Cardiac septum (tissue), 1 donor: ENCODE measurements around the gene ARL6IP4. TPM values are rescaled to one million over a fixed set of nuclear protein-coding genes. Genes with fewer than 3 reads are reported as not detected.

Source experiments
- DNase-seq: peaks from one replicate; pipeline ENCODE4 v3.0.0-alpha.2; 2020; ENCODE audit warnings: low spot score
- intact Hi-C: fragments of 100-400 bp; cut with DNase I; formaldehyde crosslinking; loops from one replicate; pipeline ENCODE4 v1.14.0; 2022
- total RNA-seq: library from RNA; stranded (reverse); fragmentation: NEBNext Ultra II Directional; extraction: Animal tissue kit (Norgen Biotek cat#: 25700); gene quantifications from one replicate; pipeline ENCODE4 v1.2.1, GENCODE V29; 2021
- donor health status: DM: no; HTN: no; CAD: no.

The ARL6IP4 gene
- total RNA-seq, 1 donor from 2014 or later: 139 TPM

- intact Hi-C loops: loop anchor here (5.0 kb wide), 1 partner anchor 257 kb away; the partner anchor contains the start of genes MPHOSPH9 and MTRFR
These were observed 5.3 kb upstream of the ARL6IP4 start, which contains the start of gene OGFOD2 for GRCh38 chr12:122974892-122975789. OGFOD2 (plus strand) TSS chr12:122975244; CDS start chr12:122975252, 8 bp downstream.

GRCh38 chr12:122975790-122976647 is 4.5 kb upstream of the ARL6IP4 start:
- intact Hi-C loops: loop anchor here (5.0 kb wide), 1 partner anchor 256 kb away; the partner anchor contains the start of genes MPHOSPH9 and MTRFR
- no peak for DNase-seq

More at GRCh38 chr12:122974892-122975789, 5.3 kb upstream of the ARL6IP4 start, which contains the start of gene OGFOD2:
- DNase-seq: peak; percentile 95

GRCh38 chr12:122976648-122976975 is 3.9 kb upstream of the ARL6IP4 start:
- intact Hi-C loops: loop anchor here (5.0 kb wide), 1 partner anchor 256 kb away; the partner anchor contains the start of genes MPHOSPH9 and MTRFR
- no peak for DNase-seq

GRCh38 chr12:122977153-122977552 is 3.3 kb upstream of the ARL6IP4 start:
- intact Hi-C loops: loop anchor here (5.0 kb wide), 1 partner anchor 255 kb away; the partner anchor contains the start of genes MPHOSPH9 and MTRFR
- no peak for DNase-seq

GRCh38 chr12:122977655-122978392 is 2.7 kb upstream of the ARL6IP4 start:
- intact Hi-C loops: loop anchor here (5.0 kb wide), 1 partner anchor 254 kb away; the partner anchor contains the start of genes MPHOSPH9 and MTRFR
- DNase-seq: no peak

GRCh38 chr12:122978507-122978955 is 1.9 kb upstream of the ARL6IP4 start:
- intact Hi-C loops: loop anchor here (5.0 kb wide), 1 partner anchor 254 kb away; the partner anchor contains the start of genes MPHOSPH9 and MTRFR
- DNase-seq: no peak

- DNase-seq: no peak
- intact Hi-C loops: loop anchor here (5.0 kb wide), 1 partner anchor 253 kb away; the partner anchor contains the start of genes MPHOSPH9 and MTRFR
These were observed 1.2 kb upstream of the ARL6IP4 start for GRCh38 chr12:122979001-122979907.

- DNase-seq: no peak
- intact Hi-C loops: loop anchor here (5.0 kb wide), 2 partner anchors 172 to 252 kb away; partner anchors contain the start of genes MPHOSPH9, MTRFR and PITPNM2
These were observed 636 bp upstream of the ARL6IP4 start for GRCh38 chr12:122979908-122980182.

- intact Hi-C loops: loop anchor here (5.0 kb wide), 1 partner anchor 171 kb away; the partner anchor contains the start of gene PITPNM2
- no peak for DNase-seq
These were observed 573 bp downstream of the ARL6IP4 start for GRCh38 chr12:122981036-122981471.

- intact Hi-C loops: loop anchor here (5.0 kb wide), 1 partner anchor 170 kb away; the partner anchor contains the start of gene PITPNM2
- no peak for DNase-seq
These were observed 1.4 kb downstream of the ARL6IP4 start for GRCh38 chr12:122981587-122982476.

GRCh38 chr12:122982477-122982815 is 2.0 kb downstream of the ARL6IP4 start:
- intact Hi-C loops: loop anchor here (5.0 kb wide), 1 partner anchor 170 kb away; the partner anchor contains the start of gene PITPNM2
- DNase-seq: no peak

GRCh38 chr12:122982963-122983788 is 2.7 kb downstream of the ARL6IP4 start:
- intact Hi-C loops: loop anchor here (5.0 kb wide), 1 partner anchor 169 kb away; the partner anchor contains the start of gene PITPNM2
- DNase-seq: no peak

GRCh38 chr12:122983789-122984515 is 3.5 kb downstream of the ARL6IP4 start:
- intact Hi-C loops: loop anchor here (5.0 kb wide), 1 partner anchor 168 kb away; the partner anchor contains the start of gene PITPNM2
- no peak for DNase-seq

GRCh38 chr12:122984612-122985337 is 4.3 kb downstream of the ARL6IP4 start:
- no peak for DNase-seq
- intact Hi-C loops: loop anchor here (5.0 kb wide), 1 partner anchor 168 kb away; the partner anchor contains the start of gene PITPNM2
